ENCODE data around the gene STMND1. TPM values are rescaled to one million over a fixed set of nuclear protein-coding genes. Genes with fewer than 3 reads are reported as not detected.
A peak's percentile ranks its signal among the peaks of the same experiment; 100 is the strongest.

The STMND1 gene
- total and polyA plus RNA-seq, 7 donors = 0.27 to 2.1 (median 0.59) TPM; not detected in 3

DNA sequence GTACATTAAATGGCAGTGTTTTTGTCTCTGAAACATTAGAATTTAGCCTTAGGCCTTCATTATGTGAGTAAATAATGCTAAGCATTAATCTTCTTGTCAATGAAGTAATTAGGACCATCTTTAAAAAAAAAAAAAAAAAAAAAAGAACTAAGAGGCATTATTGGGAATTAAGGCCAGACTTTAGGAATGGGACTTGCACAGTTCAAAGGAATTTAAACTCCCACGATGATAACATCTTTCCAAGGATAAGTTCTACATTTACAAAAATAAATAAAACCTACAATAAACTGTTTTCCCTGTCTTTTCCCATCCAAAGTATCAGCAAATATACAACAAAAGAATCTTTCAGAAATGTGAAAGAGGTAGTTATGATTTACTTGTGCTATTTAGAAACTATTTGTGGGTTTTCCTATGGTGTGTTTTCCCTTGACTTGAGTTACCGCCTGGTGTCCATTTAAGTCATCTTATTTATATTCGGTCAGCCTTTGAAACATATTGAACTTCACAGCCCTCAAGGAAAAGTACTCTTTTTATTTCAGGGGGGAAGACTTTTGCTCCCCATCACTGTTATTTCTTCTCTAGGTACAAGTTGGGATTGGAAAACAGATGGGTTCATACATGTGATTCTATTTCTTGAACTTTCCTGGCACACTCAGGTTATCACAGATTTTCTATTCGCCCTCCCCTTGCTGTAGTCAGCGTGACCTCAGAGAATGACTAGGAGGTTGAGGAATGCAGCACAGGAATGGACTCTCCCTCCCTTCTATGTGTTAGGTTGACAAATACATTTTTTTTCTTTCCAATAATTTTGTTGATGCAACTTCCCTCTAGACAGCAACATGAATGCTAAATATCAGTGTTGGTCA lies 13.6 kb downstream of the STMND1 start:
- Histone ChIP-seq H3K27me3 (no peaks in the 10 kb centered on the region), H3K4me1 (peaks cover 0 to 9% (median 0%) of the 10 kb centered on the region in 4 donors), H3K9me3 (no peaks in the 10 kb centered on the region), H3K36me3 (no peaks in the 10 kb centered on the region), H3K27ac (no peak overlapping the region), H3K4me3 (no peak overlapping the region)
- intact Hi-C loops (cut with DNase I) = no loop called here
- TF ChIP-seq POLR2AphosphoS5 (IDR thresholded peaks at IDR 0.05) = peak in 1 of 4 donors; percentile 24
- TF ChIP-seq, protein P1, sequence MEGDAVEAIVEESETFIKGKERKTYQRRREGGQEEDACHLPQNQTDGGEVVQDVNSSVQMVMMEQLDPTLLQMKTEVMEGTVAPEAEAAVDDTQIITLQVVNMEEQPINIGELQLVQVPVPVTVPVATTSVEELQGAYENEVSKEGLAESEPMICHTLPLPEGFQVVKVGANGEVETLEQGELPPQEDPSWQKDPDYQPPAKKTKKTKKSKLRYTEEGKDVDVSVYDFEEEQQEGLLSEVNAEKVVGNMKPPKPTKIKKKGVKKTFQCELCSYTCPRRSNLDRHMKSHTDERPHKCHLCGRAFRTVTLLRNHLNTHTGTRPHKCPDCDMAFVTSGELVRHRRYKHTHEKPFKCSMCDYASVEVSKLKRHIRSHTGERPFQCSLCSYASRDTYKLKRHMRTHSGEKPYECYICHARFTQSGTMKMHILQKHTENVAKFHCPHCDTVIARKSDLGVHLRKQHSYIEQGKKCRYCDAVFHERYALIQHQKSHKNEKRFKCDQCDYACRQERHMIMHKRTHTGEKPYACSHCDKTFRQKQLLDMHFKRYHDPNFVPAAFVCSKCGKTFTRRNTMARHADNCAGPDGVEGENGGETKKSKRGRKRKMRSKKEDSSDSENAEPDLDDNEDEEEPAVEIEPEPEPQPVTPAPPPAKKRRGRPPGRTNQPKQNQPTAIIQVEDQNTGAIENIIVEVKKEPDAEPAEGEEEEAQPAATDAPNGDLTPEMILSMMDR (IDR thresholded peaks at IDR 0.05) = no peak
- no peak for DNase-seq
- WGBS, 2 donors = 88 to 89% methylated on average over 5 of the region's 5 CpGs

GRCh38 chr6:17116117-17116440 lies 14.2 kb downstream of the STMND1 start:
- H3K27me3 ChIP-seq = no peaks in the 10 kb centered on the region
- TF ChIP-seq POLR2AphosphoS5 (IDR thresholded peaks at IDR 0.05) (no peak), EP300 (IDR thresholded peaks at IDR 0.05) (no peak), POLR2A (IDR thresholded peaks at IDR 0.05) (no peak)
- TF ChIP-seq, protein P1 (IDR thresholded peaks at IDR 0.05) = no peak
- intact Hi-C loops (cut with DNase I) = no loop called here

GRCh38 chr6:17120019-17120418 lies 18.2 kb downstream of the STMND1 start:
- Histone ChIP-seq H3K27ac (no peak overlapping the region), H3K36me3 (no peaks in the 10 kb centered on the region), H3K4me1 (peaks cover 0 to 9% (median 0%) of the 10 kb centered on the region in 4 donors), H3K4me3 (no peak overlapping the region), H3K9me3 (no peaks in the 10 kb centered on the region), H3K27me3 (no peaks in the 10 kb centered on the region)
- no peak for TF ChIP-seq EP300 (IDR thresholded peaks at IDR 0.05)
- TF ChIP-seq, protein P1 (IDR thresholded peaks at IDR 0.05) = no peak
- TF ChIP-seq POLR2A (IDR thresholded peaks at IDR 0.05) = no peak
- no peak for TF ChIP-seq POLR2AphosphoS5 (IDR thresholded peaks at IDR 0.05)
- intact Hi-C loops (cut with DNase I) = no loop called here
- 80 to 84% methylated on average over 6 of the region's 6 CpGs for WGBS, 2 donors
- no peak for DNase-seq

More at GRCh38 chr6:17116117-17116440, 14.2 kb downstream of the STMND1 start:
- peaks cover 0 to 9% (median 0%) of the 10 kb centered on the region in 4 donors for H3K4me1 ChIP-seq
- no peak overlapping the region for H3K4me3 ChIP-seq
- H3K27ac ChIP-seq = no peak overlapping the region
- no peaks in the 10 kb centered on the region for H3K36me3 ChIP-seq
- no peaks in the 10 kb centered on the region for H3K9me3 ChIP-seq
- no peak for DNase-seq
- WGBS, 2 donors = 73 to 82% methylated on average over 2 of the region's 2 CpGs

DNA sequence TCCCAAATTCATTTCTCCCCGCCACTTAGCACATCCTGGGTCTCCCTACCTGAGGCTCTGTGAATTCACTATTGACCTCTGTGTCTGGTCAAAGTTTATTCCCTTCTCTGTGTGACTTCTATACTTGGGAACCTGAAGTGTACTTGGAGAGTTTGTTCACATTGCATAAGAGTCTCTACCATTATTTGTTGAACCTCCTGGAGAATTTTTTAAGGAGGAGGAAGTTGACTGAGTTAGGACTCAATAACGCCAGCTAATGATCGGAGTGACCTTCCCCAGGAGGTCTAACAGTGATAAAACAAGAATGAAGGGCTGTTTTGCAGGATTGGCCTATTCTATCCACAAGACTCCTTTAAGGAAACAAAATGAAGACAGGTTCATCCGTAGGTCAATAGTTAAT lies 23.6 kb downstream of the STMND1 start:
- Histone ChIP-seq H3K9me3 (no peaks in the 10 kb centered on the region), H3K4me3 (no peak overlapping the region), H3K27ac (no peak overlapping the region), H3K4me1 (no peaks in the 10 kb centered on the region), H3K36me3 (no peaks in the 10 kb centered on the region), H3K27me3 (no peaks in the 10 kb centered on the region)
- TF ChIP-seq, protein P1 (IDR thresholded peaks at IDR 0.05) = no peak
- TF ChIP-seq EP300 (IDR thresholded peaks at IDR 0.05) = no peak
- no peak for TF ChIP-seq POLR2AphosphoS5 (IDR thresholded peaks at IDR 0.05)
- no peak for TF ChIP-seq POLR2A (IDR thresholded peaks at IDR 0.05)
- WGBS, 2 donors = 88 to 89% methylated on average over 4 of the region's 4 CpGs
- intact Hi-C loops (cut with DNase I) = no loop called here
- no peak for DNase-seq

Data from sigmoid colon (tissue), 7 donors.